ENCODE data around the gene MAN2A1.

MAN2A1 gene

GRCh38 chr5:109900461-109900860 lies 210.7 kb downstream of the MAN2A1 start:
- in situ Hi-C loops (cut with HindIII; ENCODE audit: low sequenced_read_pairs) = no loop called here

- in situ Hi-C loops (cut with HindIII; ENCODE audit: low sequenced_read_pairs) = no loop called here
Observed at GRCh38 chr5:109900911-109901627, 211.3 kb downstream of the MAN2A1 start.

- in situ Hi-C loops (cut with HindIII; ENCODE audit: low sequenced_read_pairs) = no loop called here
Observed at GRCh38 chr5:109901628-109901981, 211.9 kb downstream of the MAN2A1 start.

- in situ Hi-C loops (cut with HindIII; ENCODE audit: low sequenced_read_pairs) = no loop called here
Observed at GRCh38 chr5:109903061-109903460, 213.3 kb downstream of the MAN2A1 start.

- in situ Hi-C loops (cut with HindIII; ENCODE audit: low sequenced_read_pairs) = no loop called here
Observed at GRCh38 chr5:109905906-109906305, 216.2 kb downstream of the MAN2A1 start.

- in situ Hi-C loops (cut with HindIII; ENCODE audit: low sequenced_read_pairs) = no loop called here
Observed at GRCh38 chr5:109907189-109907588, 217.5 kb downstream of the MAN2A1 start.

- in situ Hi-C loops (cut with HindIII; ENCODE audit: low sequenced_read_pairs) = no loop called here
Observed at GRCh38 chr5:109907731-109908130, 218.0 kb downstream of the MAN2A1 start.

- in situ Hi-C loops (cut with HindIII; ENCODE audit: low sequenced_read_pairs) = no loop called here
Observed at GRCh38 chr5:109908366-109908765, 218.6 kb downstream of the MAN2A1 start.

- in situ Hi-C loops (cut with HindIII; ENCODE audit: low sequenced_read_pairs) = no loop called here
Observed at GRCh38 chr5:109910874-109911273, 221.1 kb downstream of the MAN2A1 start.

- in situ Hi-C loops (cut with HindIII; ENCODE audit: low sequenced_read_pairs) = no loop called here
Observed at GRCh38 chr5:109911731-109912130, 222.0 kb downstream of the MAN2A1 start.

GRCh38 chr5:109914906-109915305 lies 225.2 kb downstream of the MAN2A1 start:
- in situ Hi-C loops (cut with HindIII; ENCODE audit: low sequenced_read_pairs) = no loop called here

GRCh38 chr5:109916481-109917153 lies 226.9 kb downstream of the MAN2A1 start:
- in situ Hi-C loops (cut with HindIII; ENCODE audit: low sequenced_read_pairs) = no loop called here
